Activated naive CD4-positive, alpha-beta T cell (primary cell): ENCODE data around the gene EIF2A.
"Not testable (repeated sequence)": the region's sequence is repeated elsewhere in the genome, so short reads cannot be mapped to it uniquely, and the experiment has no call there.

Experiments used
- DNase-seq, 4 experiments: peaks; one replicate each; lab custom pipeline; 2025; lab: John Stamatoyannopoulos, UW

The EIF2A gene

DNA sequence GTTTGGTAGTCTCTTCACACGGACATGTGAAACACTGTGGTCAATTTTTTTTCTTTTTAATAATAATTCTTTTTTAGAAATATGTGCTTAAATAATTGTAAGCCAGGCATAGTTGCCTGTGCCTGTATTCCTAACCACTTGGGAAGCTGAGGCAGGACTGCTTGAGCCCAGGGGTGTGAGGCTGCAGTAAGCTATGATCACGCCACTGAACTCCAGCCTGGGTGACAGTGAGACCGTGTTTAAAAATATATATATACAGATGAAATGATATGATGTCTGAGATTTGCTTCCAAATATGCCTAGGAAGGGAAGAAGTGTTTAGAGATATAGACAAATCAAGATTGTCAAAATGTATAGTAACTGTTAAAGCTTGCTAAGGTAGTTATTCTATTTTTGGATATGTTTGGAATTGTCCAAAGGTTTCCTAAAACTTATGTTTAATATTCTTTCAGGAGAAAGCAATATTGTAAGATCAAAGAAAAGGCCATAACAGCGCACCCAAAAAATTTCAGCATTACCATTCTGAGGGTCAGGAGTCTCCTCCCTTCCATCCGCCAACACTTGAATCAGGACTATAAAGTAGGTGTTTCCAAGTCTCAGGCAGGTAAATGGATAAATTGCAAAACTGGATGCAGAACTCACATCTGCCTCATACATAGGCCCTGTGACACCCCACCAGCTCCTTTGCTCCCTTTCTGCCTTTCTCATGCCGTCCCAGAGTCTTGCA, 56.0 kb downstream of the EIF2A start:
- DNase-seq: no peak

DNA sequence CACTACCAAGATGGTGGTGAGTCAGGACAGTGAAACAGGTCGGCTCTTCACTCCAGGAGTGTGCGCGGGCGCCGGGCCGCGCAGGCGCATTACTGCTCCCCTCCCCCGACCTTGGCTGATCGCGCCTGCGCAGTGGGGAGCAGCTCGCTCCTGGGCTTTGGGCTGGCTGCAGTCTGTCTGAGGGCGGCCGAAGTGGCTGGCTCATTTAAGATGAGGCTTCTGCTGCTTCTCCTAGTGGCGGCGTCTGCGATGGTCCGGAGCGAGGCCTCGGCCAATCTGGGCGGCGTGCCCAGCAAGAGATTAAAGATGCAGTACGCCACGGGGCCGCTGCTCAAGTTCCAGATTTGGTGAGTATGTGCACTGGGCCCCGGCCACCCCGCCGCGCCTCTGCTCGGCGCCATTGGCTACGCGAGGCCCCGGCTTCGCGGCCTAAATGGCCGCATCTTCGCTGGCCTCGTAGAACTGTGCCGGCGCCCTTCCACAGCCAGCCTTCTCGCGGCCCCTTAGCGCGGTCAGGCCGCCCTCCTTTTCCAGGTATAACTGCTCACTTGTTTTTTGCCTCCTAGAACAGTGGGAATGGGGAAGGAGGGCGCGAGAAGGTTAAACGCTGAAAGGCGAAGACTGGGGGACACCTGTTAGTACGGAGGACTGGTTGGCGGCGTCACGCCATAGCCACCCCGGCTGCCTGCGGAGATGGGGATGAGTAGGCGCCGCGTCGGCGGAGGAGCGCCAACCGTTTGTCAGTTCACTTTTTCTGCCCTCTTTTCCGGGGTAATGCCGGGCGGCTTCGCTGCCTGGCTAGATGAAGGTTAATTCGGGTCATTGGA, 56.8 kb downstream of the EIF2A start, which contains the start of gene SELENOT:
SELENOT (plus strand) TSS at position 169 of the 827 bp plus-strand sequence; CDS start at position 211, 42 bp downstream.
- peak; percentile 89 to 94 (median 90) for DNase-seq

DNA sequence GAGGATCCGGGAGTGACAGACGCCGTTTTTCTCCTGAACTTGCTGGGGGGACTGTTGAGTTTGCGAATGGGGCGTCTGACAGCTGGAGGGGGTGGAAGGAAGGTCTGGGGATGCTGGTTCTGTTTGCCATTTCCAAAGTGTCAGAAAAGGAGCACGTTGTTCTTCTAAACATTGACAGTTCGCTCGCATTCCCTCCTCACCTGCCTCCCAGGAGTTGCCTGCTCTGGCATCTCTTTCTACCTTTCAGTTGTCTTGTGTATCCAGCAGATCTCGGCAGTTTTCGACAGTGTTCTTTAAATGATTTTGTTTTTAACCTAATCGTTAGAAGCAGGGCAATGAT, 57.4 kb downstream of the EIF2A start:
- no peak for DNase-seq

DNA sequence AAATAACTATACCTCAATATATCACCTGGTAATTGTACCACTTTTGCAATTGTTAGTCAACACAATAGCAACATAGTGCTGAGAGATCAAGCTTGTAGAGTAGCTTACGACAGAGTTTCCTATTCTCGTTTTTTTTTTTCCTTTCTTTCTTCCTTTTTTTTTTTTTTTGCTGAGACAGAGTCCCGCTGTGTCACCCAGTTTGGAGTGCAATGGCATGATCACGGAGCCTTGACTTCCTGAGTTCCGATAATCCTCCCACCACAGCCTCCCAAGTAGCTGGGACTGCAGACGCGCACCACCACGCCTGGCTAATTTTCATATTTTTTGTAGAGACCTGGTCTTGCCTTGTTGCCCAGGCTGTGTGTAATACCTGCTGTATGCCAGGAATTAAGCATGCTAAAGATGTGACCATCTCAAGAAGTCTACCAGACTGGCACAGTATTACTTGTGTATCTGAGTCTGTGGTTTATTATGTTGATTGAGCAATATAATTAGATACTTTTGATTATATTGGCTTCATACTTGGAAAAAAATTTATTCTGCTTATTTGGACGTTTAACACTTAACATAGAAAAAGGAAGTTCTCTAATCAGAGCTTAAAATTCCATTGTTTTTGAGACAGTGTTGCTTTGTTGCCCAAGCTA, 59.5 kb downstream of the EIF2A start:
- DNase-seq: no peak

DNA sequence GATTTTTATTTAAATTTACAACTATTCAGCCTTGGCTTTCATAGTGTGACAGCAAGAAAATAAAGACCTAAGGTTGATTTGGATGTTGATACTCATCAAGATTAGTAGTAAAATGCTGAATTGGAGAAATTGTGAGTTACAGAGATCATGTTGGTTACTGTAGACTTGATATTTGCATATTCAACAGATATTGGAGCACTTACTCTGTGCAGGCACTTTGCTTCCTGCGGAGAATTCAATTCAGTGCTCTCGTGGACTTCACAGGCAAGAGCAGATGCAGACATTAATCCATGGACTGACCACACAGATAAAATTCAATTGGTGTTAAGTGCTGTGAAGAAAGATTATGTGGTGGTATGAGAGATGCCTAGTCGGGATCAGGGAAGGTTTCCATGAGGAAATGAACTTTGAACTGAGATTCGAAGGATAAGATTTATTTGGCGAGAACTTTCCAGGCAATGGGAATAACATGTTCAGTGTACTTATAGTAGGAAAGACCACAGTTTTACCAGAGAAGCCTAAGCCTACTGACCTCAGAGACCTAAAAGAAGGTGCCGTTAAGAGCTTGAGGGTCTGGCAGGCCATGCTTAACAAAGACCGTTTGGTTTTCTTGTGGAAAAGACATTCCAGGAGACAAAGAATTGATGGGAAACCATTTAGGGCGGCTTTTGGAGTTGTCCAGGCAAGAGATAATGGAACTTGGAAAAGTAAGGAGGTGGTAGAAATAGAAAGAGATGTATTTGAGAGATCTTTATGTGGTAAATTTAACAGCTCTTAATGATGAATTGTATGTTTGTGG, 60.9 kb downstream of the EIF2A start:
- DNase-seq: no peak

DNA sequence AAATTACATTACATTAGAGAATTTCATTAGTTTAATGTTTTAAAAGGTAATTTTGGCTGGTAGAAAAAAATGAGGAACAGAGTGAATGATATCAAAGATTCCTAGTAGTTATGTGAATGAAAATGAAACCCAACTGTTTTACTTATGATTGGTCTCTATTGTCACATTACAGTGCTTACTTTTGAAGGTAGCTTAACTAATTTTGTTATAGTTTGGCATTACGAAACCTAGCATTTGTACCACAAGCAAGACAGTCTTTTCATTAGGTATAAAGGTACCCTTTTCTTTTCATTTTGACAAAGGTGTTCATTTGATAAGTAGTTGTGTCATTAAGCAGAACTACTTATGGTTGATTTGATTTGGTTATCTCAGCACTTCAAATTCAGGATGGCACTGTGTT, 63.4 kb downstream of the EIF2A start:
- DNase-seq: no peak

DNA sequence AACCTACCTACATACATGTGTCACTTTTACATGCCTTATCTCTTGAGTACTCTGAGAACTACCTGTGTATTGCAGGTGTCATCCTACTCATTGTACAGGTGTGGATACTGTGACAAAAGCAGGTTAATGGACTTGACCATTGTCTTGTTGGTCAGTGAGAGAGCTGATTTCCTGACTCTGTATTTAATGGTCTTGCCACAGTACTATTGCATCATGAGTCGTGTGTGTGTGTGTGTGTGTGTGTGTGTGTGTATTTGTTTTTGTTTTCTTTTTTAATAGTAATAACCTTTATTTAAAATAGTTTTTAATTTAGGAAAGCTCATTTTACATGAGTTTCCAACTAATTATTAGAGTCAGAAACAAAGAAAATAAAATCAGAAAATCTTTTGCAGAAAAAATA, 64.2 kb downstream of the EIF2A start:
- DNase-seq: no peak

DNA sequence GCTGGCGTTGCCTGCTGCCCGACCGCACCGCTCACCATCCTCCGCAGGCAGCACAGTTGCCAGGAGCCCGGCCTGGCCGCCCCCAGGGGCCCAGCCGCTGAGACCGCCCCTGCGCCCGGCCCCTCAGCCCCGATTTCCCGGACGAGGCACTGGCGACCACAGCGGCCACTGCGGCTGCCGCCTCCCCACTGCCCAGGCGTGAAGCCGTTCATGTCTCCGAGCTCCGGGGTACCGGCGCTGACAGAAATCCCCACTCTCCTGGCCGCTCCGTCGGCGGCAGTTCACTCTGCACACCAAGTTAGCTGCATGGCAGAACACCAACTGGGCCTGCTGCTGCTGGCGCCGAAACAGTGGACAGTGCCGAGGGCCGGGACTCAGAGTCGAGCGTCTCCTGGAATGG, 65.1 kb downstream of the EIF2A start:
- DNase-seq: no peak

DNA sequence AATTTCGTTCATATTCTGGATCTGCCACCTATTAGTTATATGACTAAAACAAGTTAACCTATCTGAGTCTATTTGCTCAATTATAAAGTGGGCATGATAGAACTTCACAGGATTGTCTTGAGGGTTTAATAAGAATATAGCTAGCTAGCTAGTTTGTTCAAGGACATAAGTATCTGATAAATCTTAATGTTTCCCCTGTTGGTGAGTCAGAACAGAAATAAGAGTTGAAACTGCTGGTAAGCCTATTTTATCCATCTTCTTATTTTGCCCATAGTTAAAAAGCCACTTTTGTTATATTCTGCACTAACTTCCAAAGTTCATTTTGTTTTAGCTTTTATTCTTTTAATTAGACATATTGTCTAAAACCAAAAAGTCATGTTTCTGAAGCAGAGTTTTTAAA, 65.9 kb downstream of the EIF2A start:
- DNase-seq: no peak

DNA sequence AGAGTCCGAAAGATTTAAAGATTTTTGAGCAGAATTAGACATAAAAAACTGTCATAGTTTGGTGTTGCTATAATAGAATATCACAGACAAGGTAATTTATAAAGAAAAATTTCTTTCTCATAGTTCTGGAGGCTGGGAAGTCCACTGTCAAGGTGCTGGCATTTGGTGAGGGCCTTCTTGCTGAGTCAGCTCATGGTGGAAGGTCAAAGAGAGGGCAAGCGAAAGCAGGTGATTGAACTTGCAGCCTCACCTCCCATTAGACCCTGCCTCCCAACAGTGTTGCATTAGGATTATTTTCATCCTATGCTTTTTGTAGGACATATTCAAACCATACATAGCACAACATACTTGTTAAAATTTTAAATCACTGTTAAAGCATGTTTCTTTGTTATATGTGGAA, 66.4 kb downstream of the EIF2A start:
- no peak for DNase-seq

DNA sequence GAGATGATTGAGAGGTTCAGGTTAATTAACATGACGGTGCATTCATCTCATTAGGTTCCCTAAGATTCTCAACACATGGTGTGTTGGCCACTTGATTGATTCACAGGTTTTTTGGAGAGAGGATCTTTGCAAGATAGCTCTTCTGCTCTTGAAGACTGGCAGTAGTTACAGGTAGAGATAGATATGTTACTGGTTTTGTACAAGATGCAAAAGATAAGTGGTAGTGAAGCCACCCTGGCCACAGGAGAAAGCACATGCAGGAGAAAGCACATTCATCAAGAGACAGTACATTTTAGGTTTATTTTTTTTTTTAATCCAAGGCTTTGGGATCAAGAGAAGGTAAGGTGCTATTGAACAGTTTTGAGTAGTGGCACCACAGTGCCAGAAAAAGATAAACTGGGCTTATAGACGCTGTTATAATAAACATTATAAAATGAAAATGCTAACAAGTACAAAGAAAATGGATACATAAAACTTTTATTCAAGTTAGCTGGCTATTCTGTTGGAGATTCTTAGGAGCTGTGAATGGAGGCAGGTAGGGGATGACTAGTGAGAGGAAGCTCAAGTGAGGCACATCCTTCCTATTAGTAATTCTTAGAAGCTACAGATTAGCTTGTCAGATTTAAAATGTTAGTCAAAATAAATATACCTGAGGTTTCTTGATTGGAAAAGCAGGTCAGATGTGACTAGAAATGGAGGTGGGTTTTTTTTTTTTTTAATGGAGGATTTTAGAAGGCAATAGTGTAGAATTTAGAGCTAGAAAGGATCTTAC, 67.3 kb downstream of the EIF2A start:
- no peak for DNase-seq

DNA sequence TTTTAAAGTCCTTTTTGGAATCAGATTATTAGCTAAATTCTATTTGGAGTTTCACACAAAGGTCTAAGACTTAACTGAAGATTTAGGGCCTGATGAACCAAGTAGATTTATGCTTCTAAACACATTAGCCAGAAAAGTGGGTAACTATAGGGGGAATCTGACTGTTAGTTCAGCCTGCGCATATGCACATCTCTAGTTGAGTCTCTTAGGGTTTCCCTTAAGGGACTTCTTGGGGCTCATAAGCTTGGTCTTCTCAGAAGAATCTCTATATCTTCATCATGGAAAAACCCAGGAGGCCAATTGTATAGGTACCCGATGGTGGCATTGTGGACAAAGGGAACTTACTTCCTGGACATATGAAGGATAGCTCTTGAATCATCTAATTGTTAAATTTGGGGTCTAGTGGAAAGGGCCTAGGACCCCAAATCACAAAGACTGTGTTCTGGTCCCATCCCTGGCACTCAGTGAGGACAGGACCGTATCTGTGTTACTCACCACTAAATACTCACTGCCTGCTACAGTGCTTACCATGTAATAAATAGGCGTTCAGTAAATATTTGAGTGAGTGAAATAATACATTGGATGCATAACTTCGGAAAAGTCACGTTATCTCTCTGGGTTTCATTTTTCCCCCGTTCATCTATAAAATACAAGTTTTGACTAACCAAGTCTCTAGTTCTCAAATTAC, 73.6 kb downstream of the EIF2A start:
- no peak for DNase-seq

DNA sequence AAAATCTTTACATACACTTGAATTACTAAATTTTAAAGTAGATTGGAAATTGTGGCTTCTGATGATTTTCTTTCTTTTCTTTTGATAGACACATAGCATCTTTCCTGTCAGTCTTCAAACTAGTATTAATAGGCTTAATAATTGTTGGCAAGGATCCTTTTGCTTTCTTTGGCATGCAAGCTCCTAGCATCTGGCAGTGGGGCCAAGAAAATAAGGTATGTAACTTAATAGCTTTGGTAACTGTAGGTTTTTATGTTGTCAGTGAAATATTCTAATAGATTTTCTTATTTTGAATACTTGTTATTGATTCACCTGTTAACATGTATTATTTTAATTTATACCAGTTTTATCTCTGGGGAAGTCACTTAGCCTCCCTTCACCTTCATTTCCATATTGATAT, 76.4 kb downstream of the EIF2A start:
- not testable (repeated sequence) for DNase-seq

DNA sequence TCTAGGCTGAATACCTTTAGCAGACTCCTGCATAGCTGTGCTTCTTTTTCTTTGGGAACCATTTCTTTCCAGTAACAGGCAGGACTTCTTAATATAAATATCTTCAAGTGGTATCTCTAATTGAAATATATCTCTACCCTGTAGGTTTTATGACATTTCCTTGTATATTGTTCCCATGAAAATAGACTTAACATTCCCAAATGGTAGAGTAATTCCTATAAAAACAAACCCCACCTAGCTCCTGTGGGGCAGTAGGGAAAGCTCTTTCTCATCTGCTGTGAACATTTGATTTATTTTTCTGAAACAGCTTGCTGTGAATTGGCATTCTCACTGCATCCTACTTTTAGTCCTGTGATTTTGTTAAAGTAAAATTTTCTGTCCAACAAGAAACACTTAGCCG, 77.4 kb downstream of the EIF2A start:
- no peak for DNase-seq

DNA sequence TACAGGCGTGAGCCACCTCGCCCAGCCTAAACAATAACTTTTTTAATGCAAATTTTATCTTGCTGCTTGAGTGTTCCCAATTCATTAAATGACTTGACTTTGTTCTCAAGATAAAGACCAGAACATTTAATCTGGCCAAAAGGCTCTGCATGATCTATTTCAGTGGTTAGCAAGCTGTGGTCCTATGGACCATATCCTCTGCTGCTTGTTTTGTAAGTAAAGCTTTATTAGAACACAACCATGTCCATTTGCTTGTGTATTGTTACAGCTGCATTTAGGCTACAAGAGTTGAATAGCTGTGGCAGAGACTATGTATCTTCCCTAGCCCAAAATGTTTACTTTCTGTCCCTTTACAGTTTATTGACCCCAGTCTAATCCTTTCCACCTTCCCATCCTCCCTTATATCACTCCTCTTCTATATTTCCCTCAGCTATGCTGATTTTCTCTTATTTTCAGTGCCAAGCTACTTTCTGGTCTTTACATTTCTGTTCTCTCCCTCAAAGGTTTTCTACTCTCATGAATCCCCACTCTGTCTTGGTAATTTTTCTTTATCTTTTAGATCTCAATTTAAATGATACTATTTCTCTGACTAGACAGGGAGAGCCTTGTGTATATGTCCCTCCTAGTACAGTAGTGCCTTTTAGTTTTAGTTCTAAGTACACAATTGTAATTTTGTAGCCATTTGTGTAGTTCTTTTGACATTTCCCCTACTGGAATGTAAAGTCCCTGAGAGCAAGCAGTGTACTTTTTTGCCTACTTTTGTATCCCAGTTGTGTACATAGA, 79.8 kb downstream of the EIF2A start:
- no peak for DNase-seq

DNA sequence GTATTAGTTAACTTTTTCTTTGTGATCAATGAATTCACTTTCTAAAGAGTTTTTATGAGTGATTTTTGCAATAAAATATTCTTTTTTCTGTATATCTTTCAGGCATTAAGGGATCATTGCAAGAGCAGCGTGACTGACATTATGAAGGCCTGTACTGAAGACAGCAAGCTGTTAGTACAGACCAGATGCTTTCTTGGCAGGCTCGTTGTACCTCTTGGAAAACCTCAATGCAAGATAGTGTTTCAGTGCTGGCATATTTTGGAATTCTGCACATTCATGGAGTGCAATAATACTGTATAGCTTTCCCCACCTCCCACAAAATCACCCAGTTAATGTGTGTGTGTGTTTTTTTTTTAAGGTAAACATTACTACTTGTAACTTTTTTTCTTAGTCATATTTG, 81.0 kb downstream of the EIF2A start:
- no peak for DNase-seq

DNA sequence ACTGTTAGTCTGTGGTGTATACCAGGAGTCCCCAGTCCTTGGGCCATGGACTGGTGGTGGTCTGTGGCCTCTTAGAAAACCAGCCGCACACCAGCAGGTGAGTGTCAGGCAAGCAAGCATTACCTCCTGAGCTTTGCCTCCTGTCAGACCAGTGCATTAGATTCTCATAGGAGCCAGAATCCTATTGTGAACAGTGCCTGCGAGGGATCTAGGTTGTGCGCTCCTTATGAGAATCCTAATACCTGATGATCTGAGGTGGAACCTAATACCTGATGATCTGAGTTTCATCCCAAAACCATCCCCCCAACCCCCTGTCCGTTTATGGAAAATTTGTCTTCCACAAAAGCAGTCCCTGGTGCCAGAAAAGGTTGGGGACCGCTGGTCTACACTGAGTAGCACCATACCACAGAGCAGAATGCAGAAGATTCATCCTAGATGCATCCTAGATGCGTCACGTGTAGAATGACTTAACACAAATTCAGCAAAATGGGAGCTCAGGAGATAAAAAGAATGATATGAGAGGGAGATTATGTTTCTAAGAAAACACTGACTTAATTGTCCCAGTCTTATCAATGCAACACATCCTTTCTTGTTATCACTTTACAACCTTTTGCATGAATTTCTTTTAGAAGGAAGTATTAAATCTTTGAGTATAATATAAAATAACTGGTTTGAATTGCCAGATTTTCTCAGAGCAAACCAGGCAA, 85.1 kb downstream of the EIF2A start:
- no peak for DNase-seq

DNA sequence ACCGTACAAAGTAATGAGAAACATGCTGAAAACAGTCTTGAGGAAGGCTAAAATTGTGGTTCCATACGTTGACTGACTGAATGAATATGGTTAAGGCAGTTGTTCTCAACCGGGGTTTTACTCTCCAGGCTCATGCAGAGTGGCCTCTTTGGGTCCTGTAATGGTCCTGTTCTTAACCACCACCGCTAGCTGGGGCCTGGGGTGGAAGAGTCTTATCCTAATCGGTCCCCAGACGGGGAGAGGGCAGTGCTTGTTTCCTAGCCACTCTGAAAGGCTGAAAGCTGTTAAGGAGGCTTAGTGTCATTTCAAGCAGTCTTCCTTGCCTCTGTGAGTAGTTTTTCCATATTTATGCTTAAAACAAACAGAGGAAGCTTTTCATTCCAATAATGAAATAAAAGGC, 88.5 kb downstream of the EIF2A start:
- no peak for DNase-seq

DNA sequence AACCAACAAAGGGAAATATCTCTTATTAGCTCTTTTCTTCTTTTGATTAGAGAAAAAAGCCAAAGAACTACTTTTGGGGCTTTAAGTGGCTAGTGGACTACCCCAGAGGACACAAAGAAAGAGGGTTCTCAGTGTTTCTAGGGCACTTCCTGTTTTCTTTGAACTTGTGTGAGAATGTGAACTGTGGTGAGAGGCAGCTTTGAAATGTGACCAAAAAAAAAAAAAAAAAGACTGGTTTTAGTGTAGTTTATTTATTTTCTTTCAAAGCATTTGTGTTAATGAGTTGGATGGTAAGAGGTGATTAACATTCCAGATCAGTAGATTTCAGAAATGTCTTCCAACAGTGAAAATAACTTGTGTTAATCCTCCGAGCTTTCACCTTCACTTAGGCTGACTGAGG, 88.9 kb downstream of the EIF2A start:
- no peak for DNase-seq
